GM08714 (cell line): ENCODE results near the gene CXCR4.

Experiments
- H3K4me3 ChIP-seq: fragments of 200-500 bp; sonication (Bioruptor generic); 2 replicates; pipeline ENCODE4 v1.5.1; 2014; ENCODE audit warnings: mild to moderate bottlenecking, low read length, inconsistent platforms
- ZNF274 ChIP-seq: IDR thresholded peaks from 2 replicates; pipeline ENCODE4 v1.6.1; 2012; ENCODE audit warnings: mild to moderate bottlenecking, low read depth, low read length

Gene CXCR4

DNA sequence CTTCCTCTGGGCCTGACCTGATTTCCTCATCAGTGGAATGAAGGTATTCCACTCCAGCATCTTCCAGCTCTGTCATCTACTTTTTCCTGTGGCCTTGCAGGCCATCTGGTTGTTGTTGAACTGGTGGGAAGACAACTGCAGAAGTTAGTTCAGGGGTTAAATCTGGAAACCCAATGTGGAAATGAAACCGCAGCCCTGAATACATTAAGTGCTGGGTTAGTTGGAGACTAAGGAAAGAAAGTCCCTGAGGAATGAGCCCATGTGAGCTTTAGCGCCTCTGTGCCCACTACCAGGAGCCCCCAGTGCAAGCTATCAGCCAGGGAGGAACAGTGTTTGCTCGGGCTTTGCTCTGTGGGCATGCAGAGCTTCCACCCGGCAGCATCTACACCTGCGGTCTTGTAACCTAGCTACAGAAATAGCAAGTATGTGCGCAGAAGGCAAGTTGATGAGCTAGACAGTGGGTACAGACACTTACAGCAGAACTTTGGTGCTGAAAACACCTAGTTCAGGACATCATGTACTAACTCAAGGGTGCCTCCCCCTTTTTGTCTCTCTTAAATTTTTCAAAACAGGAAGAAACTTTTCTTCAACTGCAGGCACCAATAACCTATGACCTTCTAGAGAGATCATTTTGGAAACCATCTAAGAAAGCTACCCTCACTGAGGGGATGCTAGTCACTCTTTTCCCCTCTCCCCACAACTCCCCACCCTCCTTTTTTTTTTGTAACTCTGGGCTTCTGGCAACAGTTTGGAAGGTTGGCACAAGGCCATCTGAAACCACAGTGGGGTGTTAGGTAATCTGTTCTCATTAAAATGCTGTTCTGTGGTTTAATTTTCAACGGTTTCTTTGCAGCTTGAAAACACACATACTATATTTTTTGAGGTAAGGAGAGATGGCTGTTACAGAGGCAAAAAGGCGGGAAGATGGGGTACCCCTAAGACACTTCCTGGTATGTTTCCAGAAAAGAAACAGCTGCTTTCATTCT is 18.3 kb upstream of the CXCR4 start:
- TF ChIP-seq ZNF274, result no peak
- H3K4me3 ChIP-seq, result no peak overlapping the region

DNA sequence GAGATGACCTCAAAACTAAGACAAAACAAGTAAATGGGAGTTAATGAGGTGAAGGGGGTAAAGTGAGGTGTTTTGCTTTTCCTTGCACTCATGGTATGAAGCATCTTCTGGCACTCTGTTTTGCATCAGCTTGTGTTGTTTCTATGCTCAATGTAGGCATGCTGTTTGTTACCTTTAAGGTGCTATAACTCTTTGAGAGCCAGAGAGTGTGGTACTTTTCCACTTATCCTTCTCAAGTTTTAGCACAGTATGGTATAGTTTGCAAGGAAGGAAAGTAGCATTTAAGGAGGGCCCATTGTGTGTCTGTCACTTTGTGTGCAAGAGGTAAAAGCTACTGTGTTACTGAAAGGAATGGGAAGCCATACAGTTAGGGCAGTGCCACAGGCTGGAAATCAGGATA is 17.5 kb upstream of the CXCR4 start:
- no peak overlapping the region for H3K4me3 ChIP-seq
- TF ChIP-seq ZNF274, result no peak

DNA sequence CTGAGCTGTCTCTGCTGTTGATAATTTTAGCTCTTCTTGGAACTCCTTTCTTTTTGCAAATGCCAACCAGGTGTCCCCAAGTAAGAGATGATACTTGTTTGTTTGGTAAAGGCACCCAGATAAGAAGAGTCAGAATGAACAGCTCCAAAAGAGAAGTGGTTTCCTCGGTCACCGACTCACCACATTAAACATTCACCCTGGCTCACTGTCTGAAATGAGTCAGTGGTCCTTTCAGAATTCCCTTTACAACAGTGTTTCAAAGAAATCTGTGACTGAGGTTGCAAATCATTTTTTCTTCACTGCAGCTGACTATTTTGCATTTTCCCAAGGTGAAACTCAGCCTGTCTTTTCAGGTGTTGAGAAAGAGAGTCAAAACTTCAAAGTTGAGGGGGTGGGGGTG is 16.2 kb upstream of the CXCR4 start:
- no peak overlapping the region for H3K4me3 ChIP-seq
- TF ChIP-seq ZNF274, result no peak

DNA sequence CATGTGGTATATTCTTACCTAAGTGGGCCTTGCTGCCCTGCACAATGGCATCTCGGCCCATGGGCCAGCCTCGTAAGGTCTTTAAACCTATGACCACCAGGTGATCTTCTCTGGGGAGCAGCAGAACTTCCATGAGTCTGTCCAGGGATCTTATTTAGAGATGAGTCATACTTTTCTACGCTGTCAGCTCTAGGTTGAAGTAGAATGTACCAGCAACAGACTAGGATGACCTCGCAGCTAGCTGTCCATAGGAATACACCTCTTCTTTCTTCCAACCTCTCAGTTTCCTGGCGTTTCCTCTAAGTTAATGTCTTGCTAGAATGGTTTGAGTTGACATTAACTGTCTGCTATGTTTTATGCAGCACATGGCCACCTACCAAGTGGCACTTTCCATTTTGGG is 15.6 kb upstream of the CXCR4 start:
- TF ChIP-seq ZNF274, result no peak
- H3K4me3 ChIP-seq, result no peak overlapping the region

DNA sequence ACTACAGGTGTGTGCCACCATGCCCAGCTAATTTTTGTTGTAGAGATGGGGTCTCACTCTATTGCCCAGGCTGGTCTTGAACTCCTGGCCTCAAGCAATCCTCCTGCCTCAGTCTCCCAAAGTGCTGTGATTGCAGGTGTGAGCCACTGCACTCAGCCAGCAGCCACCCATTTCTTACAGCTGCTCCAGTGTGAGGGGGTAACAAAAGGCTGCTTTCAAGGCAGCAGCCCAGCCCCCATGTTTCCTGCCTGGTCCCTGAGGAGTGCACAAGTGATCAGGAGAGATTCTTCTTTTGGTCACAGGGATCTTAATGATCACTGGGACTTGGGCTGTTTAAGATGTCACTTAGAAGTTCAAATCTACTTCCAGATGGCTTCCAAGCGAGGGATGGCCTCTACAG is 15.2 kb upstream of the CXCR4 start:
- no peak for TF ChIP-seq ZNF274
- H3K4me3 ChIP-seq, result no peak overlapping the region

DNA sequence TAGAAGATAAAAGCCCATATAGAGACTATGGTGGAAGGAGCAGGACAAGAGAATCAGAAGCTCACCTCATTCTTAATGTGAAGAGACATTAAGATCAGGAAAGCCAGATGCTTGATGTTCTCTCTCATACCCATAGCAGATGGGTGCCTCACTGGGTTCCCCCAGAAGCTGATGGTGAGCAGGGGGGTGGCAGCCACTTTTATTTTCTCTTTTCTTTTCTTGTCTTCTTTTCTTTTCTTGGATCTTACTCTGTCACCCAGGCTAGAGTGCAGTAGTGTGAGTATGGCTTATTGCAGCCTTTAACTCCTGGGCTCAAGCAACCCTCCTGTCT is 14.8 kb upstream of the CXCR4 start:
- TF ChIP-seq ZNF274, result no peak
- peak overlapping the region; percentile 25; the same call in 1 of the 2 replicates for H3K4me3 ChIP-seq

DNA sequence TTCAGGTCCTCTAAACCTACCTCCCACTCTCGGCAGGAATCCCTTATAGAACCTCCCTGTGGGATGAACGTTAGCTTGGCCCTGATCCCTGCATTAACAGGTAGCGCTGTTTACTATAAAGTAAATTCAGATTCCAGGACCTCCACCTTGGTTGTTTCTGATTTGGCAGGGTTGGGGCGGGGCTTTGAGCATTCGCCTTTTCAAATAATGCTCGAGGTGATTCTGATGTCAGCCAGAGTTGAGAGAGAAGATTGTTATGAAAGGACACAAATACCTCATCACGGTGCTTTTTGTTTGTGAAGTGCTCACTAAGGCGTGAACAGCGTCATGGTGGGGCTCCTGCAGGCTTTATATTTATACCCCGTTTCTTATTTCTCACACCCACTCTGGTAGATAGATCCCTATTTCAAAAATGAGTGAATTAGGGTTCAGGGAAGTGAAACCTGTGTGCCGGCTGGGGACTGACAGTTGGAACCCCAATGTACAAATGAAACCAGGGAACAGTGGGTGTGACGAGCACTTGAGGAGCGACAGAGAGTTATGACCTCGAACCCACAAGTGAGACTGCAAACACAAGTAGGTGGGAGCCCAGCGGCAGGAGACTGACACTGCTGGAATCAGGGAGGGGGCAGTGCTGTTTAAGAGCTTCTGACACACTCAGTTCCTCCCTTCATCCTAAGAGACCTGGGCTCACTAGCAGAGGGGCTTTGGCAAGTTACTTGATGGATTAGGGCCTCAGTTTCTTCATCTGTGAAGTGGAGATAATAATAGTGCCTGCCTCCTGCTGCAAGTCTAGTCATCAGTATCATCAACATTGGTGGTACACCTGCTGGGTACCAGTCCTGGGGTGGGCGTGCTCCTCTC is 14.2 kb upstream of the CXCR4 start:
- peak overlapping the region; percentile 50; the same call in 1 of the 2 replicates for H3K4me3 ChIP-seq
- TF ChIP-seq ZNF274, result no peak

DNA sequence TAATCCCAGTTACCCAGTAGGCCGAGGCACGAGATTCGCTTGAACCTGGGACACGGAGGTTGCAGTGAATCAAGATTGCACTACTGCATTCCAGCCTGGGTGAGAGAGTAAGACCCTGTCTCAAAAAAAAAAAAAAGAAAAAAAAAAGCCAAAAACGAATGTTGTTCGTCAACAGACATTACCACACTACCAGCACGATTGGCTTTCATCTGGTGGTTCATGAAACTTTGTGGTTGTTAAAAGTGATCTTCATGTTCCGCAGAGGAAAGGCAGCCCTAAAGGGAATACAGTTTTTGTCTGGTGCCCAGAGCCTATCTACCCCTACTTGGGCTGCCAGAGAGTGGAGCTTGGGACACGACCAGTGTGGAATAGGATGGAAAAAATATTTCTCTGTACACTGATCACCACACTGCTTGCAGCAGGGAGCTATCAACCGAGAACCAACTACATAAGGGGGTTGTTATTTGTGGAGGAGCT is 13.6 kb upstream of the CXCR4 start:
- no peak for TF ChIP-seq ZNF274
- peak overlapping the region; percentile 50; the same call in 1 of the 2 replicates for H3K4me3 ChIP-seq

DNA sequence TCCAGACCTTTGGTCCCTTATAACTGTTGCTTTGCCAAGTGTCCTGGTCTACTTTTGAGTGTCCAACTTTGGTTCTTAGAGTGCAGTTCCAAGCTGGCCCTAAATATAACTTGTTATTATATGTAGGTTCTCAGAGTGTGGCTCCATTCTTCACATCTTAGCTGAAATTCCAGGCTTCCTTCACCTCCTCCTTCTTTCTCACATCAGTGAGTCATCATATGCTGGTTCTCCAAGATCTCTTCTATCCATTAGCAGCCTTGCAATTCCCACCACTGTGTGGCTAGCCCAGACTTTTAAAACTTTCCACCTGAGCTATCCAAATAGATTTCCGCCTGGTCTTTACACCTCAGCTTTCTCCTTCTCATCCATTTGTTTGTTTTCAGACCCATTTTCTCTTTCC is 12.6 kb upstream of the CXCR4 start:
- H3K4me3 ChIP-seq, result no peak overlapping the region
- no peak for TF ChIP-seq ZNF274

DNA sequence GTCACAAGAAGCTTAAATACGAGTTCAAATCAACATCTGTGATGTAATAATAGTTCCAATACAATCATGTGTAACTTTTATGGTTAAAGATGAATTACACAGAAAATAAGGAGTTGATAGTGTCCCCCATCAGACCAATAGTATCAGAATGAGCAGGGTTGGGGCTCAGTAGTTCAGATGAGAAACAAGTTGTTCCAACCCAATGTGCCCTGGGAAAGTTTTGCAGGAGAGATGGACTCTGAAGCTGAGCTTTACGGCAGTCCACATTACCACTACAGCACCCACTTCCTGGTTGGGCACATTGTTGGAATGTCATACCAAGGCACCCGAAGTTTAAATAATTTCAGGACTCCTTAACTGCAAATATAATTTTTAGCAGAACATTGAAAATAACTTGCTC is 12.1 kb upstream of the CXCR4 start:
- no peak for TF ChIP-seq ZNF274
- no peak overlapping the region for H3K4me3 ChIP-seq

DNA sequence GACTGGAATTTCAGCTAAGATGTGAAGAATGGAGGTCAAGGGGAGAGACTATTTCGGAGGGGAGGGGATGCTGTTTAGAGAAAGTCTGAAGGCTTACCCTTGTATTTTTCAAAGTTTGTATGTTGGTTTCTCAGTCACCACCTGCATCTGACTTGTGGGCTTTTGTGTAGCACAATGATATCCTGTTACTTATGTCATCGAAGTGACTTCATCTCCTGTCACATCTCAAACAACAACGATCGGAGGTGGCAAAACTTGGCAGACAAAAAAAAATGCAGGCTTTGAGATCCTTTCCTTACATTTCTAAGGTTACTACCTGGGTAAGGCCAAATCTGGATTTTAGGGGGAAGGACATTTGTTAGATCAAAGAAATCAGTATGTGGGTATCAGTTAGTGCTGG is 11.7 kb upstream of the CXCR4 start:
- no peak overlapping the region for H3K4me3 ChIP-seq
- TF ChIP-seq ZNF274, result no peak

DNA sequence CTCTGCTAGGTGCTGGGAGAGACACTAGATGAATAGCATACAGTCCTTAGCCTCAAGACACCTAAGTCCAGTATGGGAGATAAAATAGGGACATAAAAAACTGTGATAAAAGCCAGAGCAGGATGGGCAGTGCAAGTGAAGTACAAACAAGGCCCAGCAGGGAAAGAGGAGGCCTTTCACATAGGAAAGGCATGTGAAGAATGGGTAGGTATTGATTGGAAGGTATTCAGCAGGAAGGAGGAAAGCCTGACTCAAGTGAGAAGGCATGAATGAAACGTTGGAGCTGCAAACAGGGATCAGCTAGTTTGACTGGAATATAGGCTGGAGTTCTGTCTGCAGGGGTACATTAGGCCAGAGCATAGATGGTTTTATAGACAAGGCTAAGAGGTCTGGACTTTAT is 11.0 kb upstream of the CXCR4 start:
- no peak for TF ChIP-seq ZNF274

DNA sequence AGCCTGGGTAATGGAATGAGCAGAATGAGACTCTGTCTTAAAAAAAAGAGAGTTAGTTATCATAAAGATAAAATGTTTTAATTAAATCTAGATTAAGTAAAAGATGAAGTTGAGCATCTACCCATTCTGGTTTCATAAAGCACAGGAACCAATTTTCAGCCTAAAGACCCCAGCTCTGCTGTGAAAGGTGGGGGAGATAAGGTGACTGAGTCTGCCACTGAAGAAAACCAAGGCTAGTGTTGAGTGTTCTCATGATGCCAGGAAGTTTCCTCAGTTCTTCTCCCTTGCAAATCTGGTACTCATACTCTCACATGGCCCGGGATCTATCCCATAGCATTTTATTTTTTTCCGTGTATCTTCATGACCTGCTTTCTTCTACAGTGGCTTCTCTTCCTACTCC is 10.4 kb upstream of the CXCR4 start:
- TF ChIP-seq ZNF274, result no peak
- no peak overlapping the region for H3K4me3 ChIP-seq

More for the DNA sequence above, 11.0 kb upstream of the CXCR4 start:
- H3K4me3 ChIP-seq, result no peak overlapping the region

DNA sequence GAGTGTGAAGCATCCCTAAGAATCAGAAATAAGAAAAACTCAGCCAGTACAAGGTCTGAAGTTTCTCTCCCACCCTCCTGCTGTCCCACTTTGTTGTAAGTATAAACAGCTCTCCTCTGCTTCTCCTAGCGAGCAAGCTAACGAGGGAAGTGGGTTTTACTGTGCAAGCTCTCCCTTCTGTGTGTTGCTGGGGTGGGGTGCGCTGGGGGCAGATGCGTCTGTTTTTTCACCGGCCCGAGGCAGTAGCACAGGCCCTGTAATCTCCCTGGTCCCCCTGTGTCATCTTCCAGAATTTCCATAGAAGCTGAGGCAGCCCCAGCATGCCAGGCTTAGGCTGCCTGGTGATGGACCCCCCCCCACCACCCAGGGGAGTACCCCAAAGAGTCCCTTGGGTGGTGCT is 9.4 kb upstream of the CXCR4 start:
- TF ChIP-seq ZNF274, result no peak
- no peak overlapping the region for H3K4me3 ChIP-seq
